Brain microvascular endothelial cell (primary cell): Measurements from ENCODE around the gene MYBPHL.
"Not testable (repeated sequence)": the region's sequence is repeated elsewhere in the genome, so short reads cannot be mapped to it uniquely, and the experiment has no call there.

Experiments
- DNase-seq: peaks from one replicate; pipeline ENCODE4 v3.0.0-alpha.2; 2020
- H3K27ac ChIP-seq: fragments of 250-450 bp; sonication (Bioruptor Pico); 2 replicates; pipeline ENCODE4 v1.5.1; 2020; ENCODE audit warnings: mild to moderate bottlenecking, moderate library complexity
- H3K27me3 ChIP-seq: fragments of 250-450 bp; sonication (Bioruptor Pico); replicated peaks from 2 replicates; pipeline ENCODE4 v1.5.1; 2020; ENCODE audit warnings: mild to moderate bottlenecking
- H3K36me3 ChIP-seq: fragments of 250-450 bp; sonication (Bioruptor Pico); replicated peaks from 2 replicates; pipeline ENCODE4 v1.5.1; 2020; ENCODE audit warnings: mild to moderate bottlenecking
- H3K4me3 ChIP-seq: 2 replicates; pipeline ENCODE4 v1.5.1; 2011; ENCODE audit warnings: low read depth, mild to moderate bottlenecking, control low read depth, low read length, moderate library complexity
- CTCF ChIP-seq: IDR thresholded peaks from 2 replicates; pipeline ENCODE4 v1.5.1; 2011; ENCODE audit warnings: low read depth, mild to moderate bottlenecking, moderate library complexity, low read length, control low read depth, inconsistent platforms; ENCODE audit errors: missing control alignments
- in situ Hi-C: cut with HindIII; loops from 2 replicates; pipeline ENCODE4 v1.10.0; 2017; ENCODE audit warnings: low sequenced_read_pairs, low pct_ligation_motif_present

MYBPHL gene

DNA sequence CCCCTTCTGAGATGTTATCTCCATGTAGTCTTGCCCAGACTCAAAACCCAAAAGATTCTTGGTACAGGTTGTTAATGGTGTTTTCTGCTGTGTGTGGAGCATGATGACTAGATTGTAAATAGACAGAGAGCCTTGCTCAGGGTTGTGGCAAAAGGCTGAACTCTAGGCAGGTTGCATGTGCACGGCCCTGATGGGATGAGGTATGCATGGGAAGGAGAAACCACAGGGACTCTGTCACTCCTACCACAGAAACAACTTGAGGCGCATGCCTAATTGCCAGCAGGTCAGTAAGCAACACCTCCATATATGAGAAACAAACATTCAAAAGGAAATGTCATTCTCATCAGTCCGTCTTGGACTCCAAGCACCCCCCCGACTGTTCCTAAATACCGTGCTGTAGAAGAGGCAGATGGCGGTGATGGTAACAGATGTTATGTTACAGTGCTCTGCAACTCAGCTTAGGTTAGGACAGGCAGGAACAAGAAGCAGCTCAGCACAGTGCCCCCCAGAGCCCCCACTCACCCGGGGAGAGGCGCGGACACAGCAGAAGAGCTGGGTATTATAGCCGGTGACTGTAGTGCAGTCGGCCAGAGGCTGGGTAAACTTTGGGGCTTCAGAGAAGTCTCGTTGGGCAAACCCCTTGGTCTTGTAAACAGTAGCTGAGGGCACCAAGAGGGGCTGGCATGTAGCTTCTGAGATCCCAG lies 10.9 kb downstream of the MYBPHL start:
- no peaks in the 10 kb centered on the region for H3K27me3 ChIP-seq
- TF ChIP-seq CTCF, result no peak
- no peaks in the 10 kb centered on the region for H3K36me3 ChIP-seq
- no peak overlapping the region for H3K27ac ChIP-seq
- no peak for DNase-seq
- H3K4me3 ChIP-seq, result no peak overlapping the region
- in situ Hi-C loops, result no loop called here

DNA sequence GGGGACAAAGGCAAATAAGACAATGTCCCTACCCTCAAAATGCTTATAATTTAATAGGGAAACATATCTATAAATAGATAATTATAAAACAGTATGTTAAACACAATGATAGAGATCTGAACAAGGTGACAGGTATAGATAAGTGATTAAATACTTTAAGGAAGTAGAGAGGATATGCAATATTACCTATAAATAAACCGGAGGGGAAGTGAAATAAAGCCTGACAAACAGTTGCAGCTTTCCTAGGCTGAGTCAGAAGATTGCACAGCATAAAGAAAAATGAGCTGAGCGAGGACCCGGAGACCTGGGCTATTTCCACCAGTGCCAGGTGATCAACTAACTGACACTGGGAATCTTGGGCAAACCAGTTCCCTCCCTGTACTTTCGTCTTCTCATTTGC lies 12.3 kb downstream of the MYBPHL start:
- Histone ChIP-seq H3K27ac (no peak overlapping the region), H3K27me3 (no peaks in the 10 kb centered on the region), H3K4me3 (no peak overlapping the region), H3K36me3 (no peaks in the 10 kb centered on the region)
- DNase-seq, result no peak
- in situ Hi-C loops, result no loop called here
- no peak for TF ChIP-seq CTCF

- no peak overlapping the region for H3K4me3 ChIP-seq
- no peak for TF ChIP-seq CTCF
- in situ Hi-C loops, result no loop called here
These were observed 13.8 kb downstream of the MYBPHL start for GRCh38 chr1:109293026-109293425.

GRCh38 chr1:109292364-109292763 lies 14.4 kb downstream of the MYBPHL start:
- in situ Hi-C loops, result no loop called here
- H3K27ac ChIP-seq, result no peak overlapping the region
- H3K4me3 ChIP-seq, result no peak overlapping the region
- H3K27me3 ChIP-seq, result no peaks in the 10 kb centered on the region
- H3K36me3 ChIP-seq, result no peaks in the 10 kb centered on the region
- no peak for TF ChIP-seq CTCF
- no peak for DNase-seq

More at GRCh38 chr1:109293026-109293425, 13.8 kb downstream of the MYBPHL start:
- Histone ChIP-seq H3K36me3 (no peaks in the 10 kb centered on the region), H3K27ac (no peak overlapping the region), H3K27me3 (no peaks in the 10 kb centered on the region)
- no peak for DNase-seq

DNA sequence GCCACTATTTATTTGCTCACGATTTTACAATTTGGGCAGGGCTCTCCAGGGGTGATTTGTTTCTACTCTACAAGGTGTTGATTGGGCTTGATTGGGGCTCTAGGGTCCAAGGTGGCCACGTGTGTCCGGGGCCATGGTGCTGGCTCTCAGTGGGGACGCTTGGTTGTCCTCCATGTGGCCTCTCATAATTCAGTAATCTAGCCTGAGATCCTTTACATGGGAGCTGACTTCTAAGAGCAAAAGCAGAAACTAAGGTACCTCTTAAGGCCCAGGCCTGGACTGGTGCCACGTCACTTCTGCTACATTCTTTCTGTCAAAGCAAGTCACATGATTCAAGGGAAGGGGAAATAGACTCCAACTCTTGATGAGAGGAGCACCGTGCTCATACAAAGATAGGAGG lies 15.8 kb downstream of the MYBPHL start:
- Histone ChIP-seq H3K36me3 (no peaks in the 10 kb centered on the region), H3K27ac (no peak overlapping the region), H3K27me3 (no peaks in the 10 kb centered on the region), H3K4me3 (no peak overlapping the region)
- TF ChIP-seq CTCF, result no peak
- in situ Hi-C loops, result no loop called here
- DNase-seq, result no peak

DNA sequence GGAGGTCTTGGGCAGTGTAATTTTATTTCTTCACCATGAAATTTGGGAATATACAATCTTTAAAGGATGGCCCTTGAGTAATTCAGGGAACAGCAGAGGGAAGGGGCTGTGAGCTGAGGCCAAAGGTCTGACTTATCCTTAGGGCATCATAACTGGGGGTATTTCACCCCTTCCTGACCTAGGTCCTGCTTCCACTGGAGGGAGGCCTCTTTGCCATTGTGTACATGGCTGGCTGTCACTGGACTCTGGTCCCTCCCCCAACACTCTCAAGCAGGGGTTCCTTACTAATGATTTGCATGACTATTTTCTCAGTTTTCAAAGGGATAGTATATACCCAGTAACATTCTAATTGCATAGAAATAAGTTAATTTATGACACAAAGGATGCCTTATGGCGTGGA lies 16.7 kb downstream of the MYBPHL start:
- no peak for DNase-seq
- H3K27me3 ChIP-seq, result no peaks in the 10 kb centered on the region
- no peak for TF ChIP-seq CTCF
- in situ Hi-C loops, result no loop called here
- H3K4me3 ChIP-seq, result no peak overlapping the region
- no peak overlapping the region for H3K27ac ChIP-seq
- no peaks in the 10 kb centered on the region for H3K36me3 ChIP-seq

DNA sequence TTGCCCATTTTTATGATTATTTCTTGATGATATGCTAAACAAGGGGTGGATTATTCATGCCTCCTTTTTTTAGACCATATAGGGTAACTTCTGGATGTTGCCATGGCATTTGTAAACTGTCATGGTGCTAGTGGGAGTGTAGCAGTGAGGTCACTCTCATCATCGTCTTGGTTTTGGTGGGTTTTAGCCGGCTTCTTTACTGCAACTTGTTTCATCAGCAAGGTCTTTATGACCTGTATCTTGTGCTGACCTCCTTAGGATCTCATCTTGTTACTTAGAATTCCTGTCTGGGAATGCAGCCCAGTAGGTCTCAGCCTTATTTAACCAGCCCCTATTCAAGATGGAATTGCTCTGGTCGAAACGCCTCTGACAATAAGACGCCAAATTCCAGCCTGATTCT lies 20.0 kb downstream of the MYBPHL start:
- in situ Hi-C loops, H3K36me3 ChIP-seq, DNase-seq, H3K4me3 ChIP-seq, H3K27ac ChIP-seq, H3K27me3 ChIP-seq: not testable (repeated sequence)
